PC-3 (cell line): Measurements from ENCODE around the gene S100P.

Experiments
- EZH2 ChIP-seq: fragments of 300-600 bp; sonication (generic); IDR thresholded peaks from one replicate; pipeline ENCODE4 v1.6.1; 2017; ENCODE audit warnings: antibody characterized with exemption, mild to moderate bottlenecking, low read length; ENCODE audit not compliant: unreplicated experiment
- TF ChIP-seq, protein P1 (sequence below): fragments of 300-600 bp; sonication (generic); conservative IDR thresholded peaks from 2 replicates; pipeline ENCODE4 v1.5.1; 2017; ENCODE audit warnings: antibody characterized with exemption, low read depth, mild to moderate bottlenecking, low read length

DNA sequence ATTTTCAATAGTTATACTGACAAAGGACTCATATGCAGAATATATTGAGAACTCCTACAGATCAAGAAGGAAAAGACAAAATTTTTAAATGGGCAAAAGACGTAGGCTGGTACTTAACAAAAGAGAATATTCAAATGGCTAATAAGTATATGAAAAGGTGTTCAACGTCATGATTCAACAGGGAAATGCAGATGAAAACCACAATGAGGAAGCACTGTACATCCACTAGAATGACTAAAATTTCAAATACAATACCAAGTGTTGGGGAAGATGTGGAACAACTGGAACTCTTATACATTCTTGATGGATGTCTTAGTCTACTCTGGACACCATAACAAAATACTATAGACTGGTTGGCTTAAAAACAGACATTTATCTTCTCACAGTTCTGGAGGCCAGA lies 17.3 kb downstream of the S100P start:
- TF ChIP-seq, protein P1, sequence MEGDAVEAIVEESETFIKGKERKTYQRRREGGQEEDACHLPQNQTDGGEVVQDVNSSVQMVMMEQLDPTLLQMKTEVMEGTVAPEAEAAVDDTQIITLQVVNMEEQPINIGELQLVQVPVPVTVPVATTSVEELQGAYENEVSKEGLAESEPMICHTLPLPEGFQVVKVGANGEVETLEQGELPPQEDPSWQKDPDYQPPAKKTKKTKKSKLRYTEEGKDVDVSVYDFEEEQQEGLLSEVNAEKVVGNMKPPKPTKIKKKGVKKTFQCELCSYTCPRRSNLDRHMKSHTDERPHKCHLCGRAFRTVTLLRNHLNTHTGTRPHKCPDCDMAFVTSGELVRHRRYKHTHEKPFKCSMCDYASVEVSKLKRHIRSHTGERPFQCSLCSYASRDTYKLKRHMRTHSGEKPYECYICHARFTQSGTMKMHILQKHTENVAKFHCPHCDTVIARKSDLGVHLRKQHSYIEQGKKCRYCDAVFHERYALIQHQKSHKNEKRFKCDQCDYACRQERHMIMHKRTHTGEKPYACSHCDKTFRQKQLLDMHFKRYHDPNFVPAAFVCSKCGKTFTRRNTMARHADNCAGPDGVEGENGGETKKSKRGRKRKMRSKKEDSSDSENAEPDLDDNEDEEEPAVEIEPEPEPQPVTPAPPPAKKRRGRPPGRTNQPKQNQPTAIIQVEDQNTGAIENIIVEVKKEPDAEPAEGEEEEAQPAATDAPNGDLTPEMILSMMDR, result no peak
- TF ChIP-seq EZH2, result no peak
